Lung (tissue), 12 donors: ENCODE measurements around the gene ITGB3. TPM values are rescaled to one million over a fixed set of nuclear protein-coding genes. Genes with fewer than 3 reads are reported as not detected.

Experiments
- ATAC-seq: fragments of 200-7000 bp; cut with Tn5 transposase; one replicate; pipeline ENCODE4 v1.9.1; 2020; ENCODE audit warnings: moderate number of reproducible peaks; ENCODE audit not compliant: insufficient read depth, low FRiP score
- DNase-seq, 3 donors: peaks; one replicate each; pipeline ENCODE4 v3.0.0-alpha.2; 2013 to 2017
- H3K27ac ChIP-seq, 2 donors: one replicate each; pipeline ENCODE4 v1.5.1; 2013; ENCODE audit warnings: mild to moderate bottlenecking in 2 of 2, moderate library complexity in 2 of 2, control low read depth in 1 of 2, inconsistent platforms in 1 of 2, low read depth in 1 of 2, low read length in 1 of 2
- H3K27me3 ChIP-seq, 3 donors: one replicate each; pipeline ENCODE4 v1.5.1; 2013; ENCODE audit warnings: low read length in 2 of 3; ENCODE audit not compliant: control insufficient read depth in 3 of 3, insufficient read depth in 3 of 3
- H3K36me3 ChIP-seq, 4 donors: one replicate each; pipeline ENCODE4 v1.5.1; 2013; ENCODE audit warnings: low read length in 4 of 4, mild to moderate bottlenecking in 1 of 4, moderate library complexity in 1 of 4; ENCODE audit not compliant: control insufficient read depth in 4 of 4, insufficient read depth in 4 of 4
- H3K4me1 ChIP-seq, 5 donors: one replicate each; pipeline ENCODE4 v1.5.1; 2013; ENCODE audit warnings: low read length in 5 of 5, mild to moderate bottlenecking in 2 of 5, moderate library complexity in 1 of 5; ENCODE audit not compliant: control insufficient read depth in 5 of 5, insufficient read depth in 5 of 5
- H3K4me3 ChIP-seq: one replicate; pipeline ENCODE4 v1.5.1; 2013; ENCODE audit warnings: mild to moderate bottlenecking, control low read depth, moderate library complexity
- H3K9ac ChIP-seq, 2 donors: one replicate each; pipeline ENCODE4 v1.5.1; 2013; ENCODE audit warnings: low read length in 2 of 2, control low read depth in 1 of 2; ENCODE audit not compliant: insufficient read depth in 1 of 2
- H3K9me3 ChIP-seq, 4 donors: one replicate each; pipeline ENCODE4 v1.5.1; 2013; ENCODE audit warnings: low read length in 3 of 4, mild to moderate bottlenecking in 1 of 4, moderate library complexity in 1 of 4; ENCODE audit not compliant: control insufficient read depth in 4 of 4, insufficient read depth in 3 of 4
- WGBS, 2 donors: extraction: QIAGEN DNeasy Blood & Tissue Kit; methylation state at CpG; one replicate each; pipeline ENCODE4 v1.1.7; 2013; 5-methylcytosine and 5-hydroxymethylcytosine counted together
- polyA plus RNA-seq, 2 donors: library from polyadenylated mRNA; stranded (reverse); fragments of 200-250 nt; gene quantifications; one replicate each; pipeline ENCODE4 v1.2.1, GENCODE V29; 2013
- total RNA-seq, 2 donors: library from RNA; depleted of rRNA in 1 of 2; stranded (reverse); fragments of >200 nt in 1 of 2; gene quantifications; one replicate each; pipeline ENCODE4 v1.2.1, GENCODE V29; 2014 to 2021
- TF ChIP-seq, protein P1 (sequence below): IDR thresholded peaks from 2 replicates; pipeline ENCODE4 v1.5.1; 2012; ENCODE audit warnings: mild to moderate bottlenecking; ENCODE audit errors: control extremely low read depth, extremely low read depth
- donor health status: control.
- donor health status: control.
- donor health status: Bipolar disorder and iron deficiency.
- donor health status: healthy.
- donor health status: DM: yes; HTN: yes; CAD: no.

Gene ITGB3
- total and polyA plus RNA-seq, 4 donors, result 1.3 to 15.9 (median 7.7) TPM

DNA sequence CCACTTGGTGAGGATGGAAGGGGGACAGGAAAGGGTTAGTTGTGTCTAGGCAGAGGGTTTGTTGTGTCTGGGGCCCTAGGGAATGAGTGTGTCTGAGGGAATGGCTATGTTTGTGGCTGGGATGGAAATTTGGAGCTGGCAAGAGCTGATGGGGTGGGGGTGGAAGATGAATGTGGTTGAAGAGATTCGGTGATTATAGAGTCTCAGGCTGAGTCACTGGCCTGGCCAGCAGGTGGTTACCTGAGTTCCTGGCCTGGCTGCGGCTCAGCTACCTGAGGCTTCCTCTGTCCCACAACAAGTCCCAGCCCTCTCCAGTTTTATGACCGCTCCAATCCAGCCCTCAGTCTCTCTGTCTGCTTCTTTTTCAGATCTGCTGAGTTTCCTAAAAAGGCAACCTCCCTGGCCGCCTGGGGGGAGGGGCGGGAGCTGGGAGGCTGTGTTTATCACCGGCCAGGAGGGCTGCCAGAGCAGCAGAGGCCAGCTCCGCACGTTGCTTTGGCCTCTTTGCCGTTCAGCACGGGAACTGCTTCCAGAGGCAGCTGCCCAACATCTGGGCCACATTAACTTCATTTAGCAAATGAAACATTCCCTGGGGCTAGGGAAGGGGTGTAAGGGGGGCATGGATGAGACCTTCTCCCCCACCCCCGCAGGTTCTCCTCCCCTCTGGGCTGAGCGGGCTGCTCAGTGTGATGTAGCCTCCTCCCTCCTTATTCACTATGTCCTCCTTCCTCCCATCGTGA lies 21.8 kb downstream of the ITGB3 start:
- no peak overlapping the region for H3K4me3 ChIP-seq
- no peaks in the 10 kb centered on the region for H3K27me3 ChIP-seq
- H3K36me3 ChIP-seq, result no peaks in the 10 kb centered on the region
- peaks cover 22 to 39% (median 29%) of the 10 kb centered on the region in 5 donors for H3K4me1 ChIP-seq
- WGBS, 2 donors, result 50 to 59% methylated on average over 13 of the region's 13 CpGs
- ATAC-seq (no peak), DNase-seq (peak; percentile 85 to 93 (median 86))
- TF ChIP-seq, protein P1, sequence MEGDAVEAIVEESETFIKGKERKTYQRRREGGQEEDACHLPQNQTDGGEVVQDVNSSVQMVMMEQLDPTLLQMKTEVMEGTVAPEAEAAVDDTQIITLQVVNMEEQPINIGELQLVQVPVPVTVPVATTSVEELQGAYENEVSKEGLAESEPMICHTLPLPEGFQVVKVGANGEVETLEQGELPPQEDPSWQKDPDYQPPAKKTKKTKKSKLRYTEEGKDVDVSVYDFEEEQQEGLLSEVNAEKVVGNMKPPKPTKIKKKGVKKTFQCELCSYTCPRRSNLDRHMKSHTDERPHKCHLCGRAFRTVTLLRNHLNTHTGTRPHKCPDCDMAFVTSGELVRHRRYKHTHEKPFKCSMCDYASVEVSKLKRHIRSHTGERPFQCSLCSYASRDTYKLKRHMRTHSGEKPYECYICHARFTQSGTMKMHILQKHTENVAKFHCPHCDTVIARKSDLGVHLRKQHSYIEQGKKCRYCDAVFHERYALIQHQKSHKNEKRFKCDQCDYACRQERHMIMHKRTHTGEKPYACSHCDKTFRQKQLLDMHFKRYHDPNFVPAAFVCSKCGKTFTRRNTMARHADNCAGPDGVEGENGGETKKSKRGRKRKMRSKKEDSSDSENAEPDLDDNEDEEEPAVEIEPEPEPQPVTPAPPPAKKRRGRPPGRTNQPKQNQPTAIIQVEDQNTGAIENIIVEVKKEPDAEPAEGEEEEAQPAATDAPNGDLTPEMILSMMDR, result no peak
- no peaks in the 10 kb centered on the region for H3K9me3 ChIP-seq
- H3K9ac ChIP-seq, result no peak overlapping the region
- peak overlapping the region; percentile 30 to 74 for H3K27ac ChIP-seq

DNA sequence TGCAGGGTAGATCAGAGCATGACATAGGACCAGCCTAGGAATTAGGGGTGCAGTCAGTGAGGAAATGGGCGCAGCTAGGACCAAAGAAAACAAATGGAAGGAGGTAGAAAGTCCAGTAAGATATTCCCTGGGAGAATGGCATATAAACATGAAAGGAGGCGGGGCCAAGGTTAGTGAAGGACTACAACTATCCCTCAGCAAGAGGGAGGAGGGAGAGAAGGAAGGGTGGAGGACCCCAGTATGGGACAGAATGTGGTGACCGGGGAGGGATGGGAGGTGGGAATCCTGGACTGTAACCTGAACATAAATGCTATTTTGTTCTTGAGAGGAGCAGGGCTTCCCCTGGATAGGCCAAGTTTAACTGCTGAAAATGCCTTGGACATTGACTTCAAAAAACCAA lies 22.8 kb downstream of the ITGB3 start:
- peak overlapping the region; percentile 30 to 74 for H3K27ac ChIP-seq
- DNase-seq, result no peak

GRCh38 chr17:47276868-47277267 lies 23.2 kb downstream of the ITGB3 start:
- Histone ChIP-seq H3K4me3 (no peak overlapping the region), H3K36me3 (no peaks in the 10 kb centered on the region), H3K27me3 (no peaks in the 10 kb centered on the region), H3K9ac (no peak overlapping the region), H3K27ac (peak overlapping the region; percentile 46 to 74), H3K4me1 (peaks cover 22 to 39% (median 30%) of the 10 kb centered on the region in 5 donors), H3K9me3 (no peaks in the 10 kb centered on the region)
- ATAC-seq (no peak), DNase-seq (peak; percentile 70 to 86 (median 73))
- 50 to 61% methylated on average over 10 of the region's 10 CpGs for WGBS, 2 donors
- TF ChIP-seq, protein P1, result no peak

More for the DNA sequence above, 22.8 kb downstream of the ITGB3 start:
- H3K9ac ChIP-seq, result no peak overlapping the region
- no peaks in the 10 kb centered on the region for H3K36me3 ChIP-seq
- TF ChIP-seq, protein P1, result no peak
- no peaks in the 10 kb centered on the region for H3K27me3 ChIP-seq
- 84 to 93% methylated on average over 3 of the region's 3 CpGs for WGBS, 2 donors
- peaks cover 22 to 39% (median 30%) of the 10 kb centered on the region in 5 donors for H3K4me1 ChIP-seq
- no peaks in the 10 kb centered on the region for H3K9me3 ChIP-seq
- ATAC-seq, result no peak
- H3K4me3 ChIP-seq, result no peak overlapping the region

DNA sequence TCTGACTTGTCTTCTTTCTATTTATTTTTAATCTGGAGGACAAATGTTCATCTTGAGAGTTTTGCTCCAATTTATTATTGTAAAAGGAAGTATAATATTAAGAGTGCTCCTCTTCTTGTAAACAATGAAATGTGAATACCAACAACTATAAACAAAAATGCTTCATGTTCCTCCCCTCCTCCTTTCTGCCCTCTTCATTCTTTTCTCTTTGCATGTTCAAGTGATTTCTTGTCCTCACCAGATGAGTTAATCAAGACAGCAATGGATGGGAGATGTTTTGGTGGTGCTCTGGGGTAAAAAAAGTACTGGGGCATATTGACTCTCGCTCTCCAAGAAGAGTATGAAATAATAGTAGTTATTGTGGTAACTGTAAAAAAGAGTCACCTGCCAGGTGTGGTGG lies 24.3 kb downstream of the ITGB3 start:
- no peak for DNase-seq
- 91 to 99% methylated on average over 1 of the region's 1 CpG for WGBS, 2 donors
- ATAC-seq, result no peak
- Histone ChIP-seq H3K9ac (no peak overlapping the region), H3K4me1 (peaks cover 22 to 39% (median 30%) of the 10 kb centered on the region in 5 donors), H3K27ac (no peak overlapping the region), H3K9me3 (no peaks in the 10 kb centered on the region), H3K36me3 (no peaks in the 10 kb centered on the region), H3K4me3 (no peak overlapping the region), H3K27me3 (no peaks in the 10 kb centered on the region)
- TF ChIP-seq, protein P1, result no peak
